ENCODE results near the gene CYGB.
"Not testable (repeated sequence)": the region's sequence is repeated elsewhere in the genome, so short reads cannot be mapped to it uniquely, and the experiment has no call there.

GRCh38 chr17:76525513-76525833, 12.0 kb downstream of the CYGB start:
- not testable (repeated sequence) for TF ChIP-seq REST (IDR thresholded peaks at IDR 0.05); TAF1 (conservative IDR thresholded peaks at IDR 0.05); RAD21 (IDR thresholded peaks at IDR 0.05); CTCF (IDR thresholded peaks at IDR 0.05; ENCODE audit: low read depth, low read length, missing input control); MAX (IDR thresholded peaks at IDR 0.05); FOXA1 (IDR thresholded peaks at IDR 0.05); YY1 (IDR thresholded peaks at IDR 0.05); ZBTB33 (IDR thresholded peaks at IDR 0.05); JUND (IDR thresholded peaks at IDR 0.05); GABPA (IDR thresholded peaks at IDR 0.05 in 1 of 2, conservative IDR thresholded peaks at IDR 0.05 in 1 of 2); ATF3 (IDR thresholded peaks at IDR 0.05); EGR1 (IDR thresholded peaks at IDR 0.05; ENCODE audit: low read depth in 2 of 2); FOXA2 (IDR thresholded peaks at IDR 0.05)
